Measurements from ENCODE around the gene KRT71. TPM values are rescaled to one million over a fixed set of nuclear protein-coding genes. Genes with fewer than 3 reads are reported as not detected.

Gene KRT71
- polyA plus RNA-seq, 1 donor from 2014 or later, result not detected

DNA sequence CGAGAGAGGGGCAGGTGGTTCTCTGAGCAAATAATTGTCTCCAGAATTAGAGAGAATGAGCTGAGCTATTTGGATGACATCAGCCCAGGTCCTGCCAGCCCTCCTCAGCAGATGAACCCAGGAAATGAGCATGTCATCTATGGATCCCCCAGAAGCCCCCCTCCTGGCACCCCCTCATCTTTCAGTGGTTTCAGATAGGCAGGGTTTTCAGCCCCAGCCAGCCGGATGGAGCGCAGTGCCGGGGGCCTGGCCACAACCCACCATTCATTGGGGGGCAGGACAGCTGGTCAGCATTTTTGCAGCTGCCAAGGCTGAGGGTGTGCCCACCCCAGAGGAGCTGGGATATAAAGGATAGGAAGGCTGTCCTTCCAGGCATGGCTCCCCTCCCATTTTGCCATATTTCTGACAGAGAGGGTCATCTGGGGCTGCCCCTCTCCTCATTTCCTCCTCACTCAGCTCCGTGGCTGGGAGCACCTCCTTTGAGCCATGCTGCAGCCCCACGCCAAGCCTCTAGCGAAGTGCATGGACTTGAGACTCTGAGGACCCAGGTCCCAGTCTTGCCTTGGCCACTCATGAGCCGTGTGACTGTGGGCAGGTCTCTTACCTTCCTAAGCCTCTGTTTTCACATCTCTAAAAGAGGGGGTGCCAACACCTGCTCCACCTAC, 6.0 kb upstream of the KRT71 start:
- Histone ChIP-seq H3K4me3 (ENCODE audit: low read length) (no peak overlapping the region), H3K9me2 (ENCODE audit: insufficient read depth, low read length) (no peaks in the 10 kb centered on the region), H3K27ac (ENCODE audit: low read length) (no peak overlapping the region), H3K9ac (ENCODE audit: low read length) (no peak overlapping the region), H4K20me1 (ENCODE audit: insufficient read depth) (no peaks in the 10 kb centered on the region), H3F3A (ENCODE audit: insufficient read depth, low read length, poor library complexity, severe bottlenecking) (no peaks in the 10 kb centered on the region), H3K36me3 (ENCODE audit: insufficient read depth, low read length) (no peaks in the 10 kb centered on the region), H3K79me2 (replicated peaks; ENCODE audit: insufficient read depth, low read length) (no peaks in the 10 kb centered on the region), H3K27me3 (ENCODE audit: insufficient read depth, low read depth, low read length) (no peaks in the 10 kb centered on the region), H3K9me3 (ENCODE audit: low read length) (no peaks in the 10 kb centered on the region), H2AFZ (ENCODE audit: low read depth, low read length) (no peak overlapping the region), H3K4me2 (ENCODE audit: low read length) (no peak overlapping the region)
- TF ChIP-seq SMC3 (conservative IDR thresholded peaks at IDR 0.05; ENCODE audit: poor library complexity) (no peak), MXI1 (conservative IDR thresholded peaks at IDR 0.05; ENCODE audit: poor library complexity, severe bottlenecking) (no peak), TAF1 (IDR thresholded peaks at IDR 0.05; ENCODE audit: low read depth) (no peak), EZH2 (IDR thresholded peaks at IDR 0.05; ENCODE audit: borderline replicate concordance, insufficient read depth, low read length, poor library complexity, severe bottlenecking) (no peak), REST (IDR thresholded peaks at IDR 0.05; ENCODE audit: borderline replicate concordance) (no peak), RAD21 (conservative IDR thresholded peaks at IDR 0.05) (no peak), EP300 (conservative IDR thresholded peaks at IDR 0.05; ENCODE audit: poor library complexity, severe bottlenecking) (no peak), CTCF (IDR thresholded peaks at IDR 0.05; ENCODE audit: poor library complexity, severe bottlenecking) (no peak)

GRCh38 chr12:52557476-52557875, 4.5 kb upstream of the KRT71 start:
- H3K4me2 ChIP-seq (ENCODE audit: low read length), result no peak overlapping the region

More at GRCh38 chr12:52557476-52557875, 4.5 kb upstream of the KRT71 start:
- H3F3A ChIP-seq (ENCODE audit: insufficient read depth, low read length, poor library complexity, severe bottlenecking), result no peaks in the 10 kb centered on the region
- no peaks in the 10 kb centered on the region for H3K9me3 ChIP-seq (ENCODE audit: low read length)
- no peak overlapping the region for H3K27ac ChIP-seq (ENCODE audit: low read length)
- no peaks in the 10 kb centered on the region for H3K36me3 ChIP-seq (ENCODE audit: insufficient read depth, low read length)
- H3K79me2 ChIP-seq (replicated peaks; ENCODE audit: insufficient read depth, low read length), result no peaks in the 10 kb centered on the region
- H4K20me1 ChIP-seq (ENCODE audit: insufficient read depth), result no peaks in the 10 kb centered on the region
- no peak overlapping the region for H3K9ac ChIP-seq (ENCODE audit: low read length)
- no peaks in the 10 kb centered on the region for H3K9me2 ChIP-seq (ENCODE audit: insufficient read depth, low read length)
- H3K27me3 ChIP-seq (ENCODE audit: insufficient read depth, low read depth, low read length), result no peaks in the 10 kb centered on the region
- H3K4me3 ChIP-seq (ENCODE audit: low read length), result no peak overlapping the region
- no peak overlapping the region for H2AFZ ChIP-seq (ENCODE audit: low read depth, low read length)
- TF ChIP-seq RAD21 (conservative IDR thresholded peaks at IDR 0.05) (no peak), CTCF (IDR thresholded peaks at IDR 0.05; ENCODE audit: poor library complexity, severe bottlenecking) (no peak)
